ENCODE data around the gene PKNOX2. TPM values are rescaled to one million over a fixed set of nuclear protein-coding genes. Genes with fewer than 3 reads are reported as not detected.

Gene PKNOX2
- total and polyA plus RNA-seq, 9 donors, result 10.6 to 42.3 (median 30.0) TPM

- Histone ChIP-seq H3K27ac (no peak overlapping the region), H3K27me3 (no peaks in the 10 kb centered on the region), H3K9me3 (no peaks in the 10 kb centered on the region), H3K4me3 (no peak overlapping the region), H3K4me1 (ENCODE audit: insufficient read depth) (peaks cover 3% of the 10 kb centered on the region), H3K36me3 (no peaks in the 10 kb centered on the region)
- intact Hi-C loops (cut with DNase I), result no loop called here
- TF ChIP-seq EP300 (IDR thresholded peaks at IDR 0.05) (no peak), POLR2A (IDR thresholded peaks at IDR 0.05) (no peak), CTCF (IDR thresholded peaks at IDR 0.05) (no peak)
- 86 to 93% (median 87%) methylated on average over 7 of the region's 7 CpGs for WGBS, 3 donors
- DNase-seq, result no peak
Measured at GRCh38 chr11:125412177-125412496, 247.6 kb downstream of the PKNOX2 start.

- no peaks in the 10 kb centered on the region for H3K36me3 ChIP-seq
- intact Hi-C loops (cut with DNase I), result no loop called here
- H3K9me3 ChIP-seq, result no peaks in the 10 kb centered on the region
- H3K27me3 ChIP-seq, result no peaks in the 10 kb centered on the region
- TF ChIP-seq CTCF (IDR thresholded peaks at IDR 0.05), result no peak
- no peak for TF ChIP-seq EP300 (IDR thresholded peaks at IDR 0.05)
- no peak for TF ChIP-seq POLR2A (IDR thresholded peaks at IDR 0.05)
- DNase-seq, result no peak
- H3K4me3 ChIP-seq, result no peak overlapping the region
- 86 to 89% (median 86%) methylated on average over 7 of the region's 7 CpGs for WGBS, 3 donors
- H3K27ac ChIP-seq, result no peak overlapping the region
- peaks cover 3% of the 10 kb centered on the region for H3K4me1 ChIP-seq (ENCODE audit: insufficient read depth)
Measured at GRCh38 chr11:125412509-125412908, 248.0 kb downstream of the PKNOX2 start.

GRCh38 chr11:125413226-125413625 is 248.7 kb downstream of the PKNOX2 start:
- 84 to 86% (median 84%) methylated on average over 4 to 7 of the region's 7 CpGs for WGBS, 3 donors
- peaks cover 1% of the 10 kb centered on the region for H3K4me1 ChIP-seq (ENCODE audit: insufficient read depth)
- intact Hi-C loops (cut with DNase I), result no loop called here
- H3K27me3 ChIP-seq, result no peaks in the 10 kb centered on the region
- no peak for DNase-seq
- no peaks in the 10 kb centered on the region for H3K36me3 ChIP-seq
- H3K27ac ChIP-seq, result no peak overlapping the region
- H3K4me3 ChIP-seq, result no peak overlapping the region
- no peak for TF ChIP-seq POLR2A (IDR thresholded peaks at IDR 0.05)
- no peak for TF ChIP-seq CTCF (IDR thresholded peaks at IDR 0.05)
- TF ChIP-seq EP300 (IDR thresholded peaks at IDR 0.05), result no peak
- H3K9me3 ChIP-seq, result no peaks in the 10 kb centered on the region

GRCh38 chr11:125414121-125414520 is 249.6 kb downstream of the PKNOX2 start:
- TF ChIP-seq CTCF (IDR thresholded peaks at IDR 0.05) (no peak), POLR2A (IDR thresholded peaks at IDR 0.05) (no peak), EP300 (IDR thresholded peaks at IDR 0.05) (no peak)
- DNase-seq, result no peak
- Histone ChIP-seq H3K36me3 (no peaks in the 10 kb centered on the region), H3K4me1 (ENCODE audit: insufficient read depth) (no peaks in the 10 kb centered on the region), H3K4me3 (no peak overlapping the region), H3K27ac (no peak overlapping the region), H3K9me3 (no peaks in the 10 kb centered on the region), H3K27me3 (no peaks in the 10 kb centered on the region)
- intact Hi-C loops (cut with DNase I), result no loop called here
- WGBS, 3 donors, result 93 to 96% (median 95%) methylated on average over 4 of the region's 4 CpGs

All from ovary (tissue), 9 donors.